Measurements from ENCODE around the gene SH3TC2. TPM values are rescaled to one million over a fixed set of nuclear protein-coding genes. Genes with fewer than 3 reads are reported as not detected.

Gene SH3TC2
- polyA plus RNA-seq, 1 of the 3 experiments (the other 2 are of a cell fraction) = 1.1 TPM

GRCh38 chr5:149072376-149072775 lies 9.5 kb upstream of the SH3TC2 start:
- WGBS (ENCODE audit: low lambda C conversion rate) = 26% methylated on average over 1 of the region's 1 CpG
- TF ChIP-seq NFIC (IDR thresholded peaks at IDR 0.05; ENCODE audit: borderline replicate concordance) (no peak), REST (IDR thresholded peaks at IDR 0.05; ENCODE audit: low read depth, low read length) (no peak), EZH2phosphoT487 (IDR thresholded peaks at IDR 0.05; ENCODE audit: borderline replicate concordance, low read depth) (no peak), SMC3 (IDR thresholded peaks at IDR 0.05; ENCODE audit: low read depth, low read length) (no peak), TEAD4 (IDR thresholded peaks at IDR 0.05; ENCODE audit: borderline replicate concordance, insufficient read depth) (no peak), CTCF (IDR thresholded peaks at IDR 0.05) (no peak), MEF2A (IDR thresholded peaks at IDR 0.05; ENCODE audit: borderline replicate concordance, low read depth) (no peak), ZBTB33 (IDR thresholded peaks at IDR 0.05; ENCODE audit: borderline replicate concordance, low read depth) (no peak), USF1 (IDR thresholded peaks at IDR 0.05; ENCODE audit: borderline replicate concordance, low read depth) (no peak), POLR2AphosphoS5 (IDR thresholded peaks at IDR 0.05; ENCODE audit: low read depth, low read length) (no peak), MXI1 (IDR thresholded peaks at IDR 0.05; ENCODE audit: low read depth, low read length) (no peak), TCF12 (IDR thresholded peaks at IDR 0.05) (no peak), JUND (IDR thresholded peaks at IDR 0.05) (no peak), RCOR1 (IDR thresholded peaks at IDR 0.05; ENCODE audit: low read length) (no peak), FOXJ3 (CRISPR knock-in tag; IDR thresholded peaks at IDR 0.05) (no peak), EP300 (IDR thresholded peaks at IDR 0.05; ENCODE audit: borderline replicate concordance in 1 of 2, low read depth in 1 of 2, low read length in 1 of 2) (no peak), FOXM1 (IDR thresholded peaks at IDR 0.05; ENCODE audit: low read depth) (no peak)
- ChIA-PET CTCF (interaction anchor here (1.4 to 4.9 kb wide), 3 partner anchors 37 to 331 kb away, joined by 3 to 16 read pairs (median 3); no protein-coding TSS in a partner anchor), POLR2A (no interaction called here)
- Histone ChIP-seq H3K79me2 (ENCODE audit: insufficient read depth) (no peaks in the 10 kb centered on the region), H3K36me3 (replicated peaks in 1 of 2; ENCODE audit: control insufficient read depth in 1 of 2, insufficient read depth in 2 of 2, low read length in 1 of 2) (no peaks in the 10 kb centered on the region), H4K20me1 (ENCODE audit: insufficient read depth) (no peaks in the 10 kb centered on the region), H3K9ac (no peak overlapping the region), H3K4me3 (ENCODE audit: low read depth in 2 of 2, low read length in 1 of 2) (no peak overlapping the region), H3K9me2 (no peaks in the 10 kb centered on the region), H3K9me3 (no peaks in the 10 kb centered on the region), H2AFZ (ENCODE audit: low read depth) (no peak overlapping the region), H3K4me2 (no peak overlapping the region), H3K27ac (ENCODE audit: low read depth in 2 of 2, low read length in 1 of 2) (no peak overlapping the region), H3K27me3 (ENCODE audit: insufficient read depth) (no peaks in the 10 kb centered on the region), H3K4me1 (ENCODE audit: control insufficient read depth in 1 of 2, insufficient read depth in 2 of 2, low read depth in 1 of 2, low read length in 1 of 2) (no peaks in the 10 kb centered on the region), H3F3A (replicated peaks; ENCODE audit: insufficient read depth) (no peaks in the 10 kb centered on the region)
- no peak for DNase-seq

All from SK-N-SH (cell line).